ENCODE data around the gene TRAPPC12.

The TRAPPC12 gene

DNA sequence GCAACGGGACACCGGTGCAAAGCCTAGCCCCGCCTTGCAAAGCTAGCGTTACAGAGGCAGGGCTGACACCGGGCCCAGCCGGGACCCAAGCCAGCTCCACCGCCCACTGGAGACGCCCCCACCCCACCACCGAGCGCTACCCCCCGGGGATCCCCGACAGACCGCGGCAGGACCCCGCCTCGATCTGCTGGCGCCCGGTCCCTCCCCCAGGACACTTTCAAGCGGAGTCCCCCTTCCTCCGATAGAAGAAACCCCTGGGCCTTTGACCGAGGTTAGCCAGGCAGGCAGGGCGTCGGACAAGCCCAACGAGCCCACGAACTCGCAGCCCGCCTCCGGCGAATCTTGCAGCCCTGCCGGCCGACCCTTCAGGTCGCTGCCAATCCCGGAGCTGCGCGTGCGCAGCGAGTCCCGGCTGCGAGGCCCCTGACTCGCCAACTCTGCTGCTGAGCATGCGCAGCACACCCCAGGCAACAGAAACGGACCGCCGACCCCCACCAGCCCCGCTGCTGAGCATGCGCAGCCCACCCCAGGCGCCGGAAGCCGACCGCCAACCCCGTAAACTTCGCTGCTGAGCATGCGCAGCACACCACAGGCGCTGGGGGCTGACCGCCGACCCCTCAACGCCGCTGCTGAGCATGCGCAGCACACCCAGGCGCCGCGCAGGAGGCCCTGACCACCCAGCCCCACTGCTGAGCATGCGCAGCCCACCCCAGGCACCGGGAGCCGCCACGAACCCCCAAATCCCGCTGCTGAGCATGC lies 139.2 kb downstream of the TRAPPC12 start:
- Histone ChIP-seq H3K4me2 (ENCODE audit: low read length) (peak overlapping the region; percentile 99), H3K36me3 (ENCODE audit: control insufficient read depth, low read length) (peaks cover 31% of the 10 kb centered on the region), H4K20me1 (ENCODE audit: control insufficient read depth, insufficient read depth, low read depth, low read length) (no peaks in the 10 kb centered on the region), H3F3A (ENCODE audit: control insufficient read depth, insufficient read depth) (0 out of 2 replicates have a peak, but pooled peaks cover 3% of the 10 kb centered on the region), H3K9me3 (ENCODE audit: control insufficient read depth, insufficient read depth, low read length) (peaks cover 4% of the 10 kb centered on the region; the same call in 1 of the 2 replicates), H3K27me3 (ENCODE audit: control insufficient read depth, low read length) (no peaks in the 10 kb centered on the region), H3K4me3 (ENCODE audit: low read length) (peak overlapping the region; percentile 96), H3K9me2 (replicated peaks; ENCODE audit: control insufficient read depth, low read length) (no peaks in the 10 kb centered on the region), H3K27ac (ENCODE audit: low read depth, low read length) (peak overlapping the region; percentile 59), H3K79me2 (ENCODE audit: control insufficient read depth, low read length) (peaks cover 43% of the 10 kb centered on the region), H3K4me1 (ENCODE audit: control insufficient read depth, low read length) (peaks cover 38% of the 10 kb centered on the region)
- TF ChIP-seq EZH2phosphoT487 (IDR thresholded peaks at IDR 0.05; ENCODE audit: borderline replicate concordance, low read length): no peak
- TF ChIP-seq, protein P1, sequence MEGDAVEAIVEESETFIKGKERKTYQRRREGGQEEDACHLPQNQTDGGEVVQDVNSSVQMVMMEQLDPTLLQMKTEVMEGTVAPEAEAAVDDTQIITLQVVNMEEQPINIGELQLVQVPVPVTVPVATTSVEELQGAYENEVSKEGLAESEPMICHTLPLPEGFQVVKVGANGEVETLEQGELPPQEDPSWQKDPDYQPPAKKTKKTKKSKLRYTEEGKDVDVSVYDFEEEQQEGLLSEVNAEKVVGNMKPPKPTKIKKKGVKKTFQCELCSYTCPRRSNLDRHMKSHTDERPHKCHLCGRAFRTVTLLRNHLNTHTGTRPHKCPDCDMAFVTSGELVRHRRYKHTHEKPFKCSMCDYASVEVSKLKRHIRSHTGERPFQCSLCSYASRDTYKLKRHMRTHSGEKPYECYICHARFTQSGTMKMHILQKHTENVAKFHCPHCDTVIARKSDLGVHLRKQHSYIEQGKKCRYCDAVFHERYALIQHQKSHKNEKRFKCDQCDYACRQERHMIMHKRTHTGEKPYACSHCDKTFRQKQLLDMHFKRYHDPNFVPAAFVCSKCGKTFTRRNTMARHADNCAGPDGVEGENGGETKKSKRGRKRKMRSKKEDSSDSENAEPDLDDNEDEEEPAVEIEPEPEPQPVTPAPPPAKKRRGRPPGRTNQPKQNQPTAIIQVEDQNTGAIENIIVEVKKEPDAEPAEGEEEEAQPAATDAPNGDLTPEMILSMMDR (IDR thresholded peaks at IDR 0.05; ENCODE audit: low read depth, low read length, poor library complexity, severe bottlenecking): no peak

DNA sequence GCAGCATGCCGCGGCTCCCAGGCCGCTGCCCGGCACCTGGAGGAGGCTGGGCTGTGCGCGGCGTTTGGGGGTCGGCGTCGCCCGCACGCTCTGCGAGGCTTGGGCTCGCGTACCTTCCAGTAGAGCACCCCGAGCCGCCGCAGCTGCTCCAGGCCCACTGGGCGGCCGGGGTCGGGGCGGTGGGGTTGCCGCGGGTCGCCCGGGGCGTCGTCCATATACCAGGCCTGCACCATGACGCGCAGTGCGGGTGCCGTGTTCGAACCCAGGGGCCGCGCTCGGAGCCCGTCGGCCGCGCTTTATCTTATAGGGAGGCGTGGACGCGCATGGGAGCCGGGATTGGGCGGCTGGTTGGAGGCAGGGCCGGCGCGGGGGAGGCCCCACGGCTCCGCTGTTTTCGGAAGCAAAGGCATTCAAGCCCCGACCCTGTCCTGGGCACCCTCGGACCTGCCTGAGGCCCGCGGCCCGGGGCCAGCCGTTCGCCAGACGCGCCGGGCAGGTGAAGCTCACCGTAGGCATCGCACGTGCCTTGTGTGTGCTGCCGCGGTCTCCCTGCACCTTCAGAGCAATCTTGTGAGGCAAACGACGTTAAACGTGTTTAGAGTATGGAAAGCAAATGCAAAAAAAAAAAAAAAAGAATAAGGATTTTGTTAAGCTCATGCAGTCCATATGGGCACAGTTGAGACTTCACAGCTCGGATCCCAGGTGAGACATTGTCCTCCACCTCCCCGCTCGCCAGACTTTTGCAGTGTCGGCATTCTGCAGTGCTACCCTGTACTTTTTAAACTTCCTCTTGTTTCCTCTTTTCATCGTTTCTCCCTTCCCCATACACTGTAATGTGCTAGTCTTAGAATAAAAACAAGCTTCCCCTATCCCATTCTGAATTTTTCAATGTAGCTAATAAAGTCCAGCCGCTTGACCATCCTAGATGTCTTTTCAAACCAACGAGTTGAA lies 140.0 kb downstream of the TRAPPC12 start, which contains the start of gene ADI1:
ADI1 (minus strand) TSS at position 277 of the 951 bp plus-strand sequence; CDS start at position 233, 44 bp downstream.
- peaks cover 29% of the 10 kb centered on the region for H3K4me1 ChIP-seq (ENCODE audit: control insufficient read depth, low read length)
- peaks cover 23% of the 10 kb centered on the region for H3K36me3 ChIP-seq (ENCODE audit: control insufficient read depth, low read length)
- no peaks in the 10 kb centered on the region for H3K9me2 ChIP-seq (replicated peaks; ENCODE audit: control insufficient read depth, low read length)
- peak within 1 kb of the TSS; percentile 59 for H3K27ac ChIP-seq (ENCODE audit: low read depth, low read length)
- H3K4me2 ChIP-seq (ENCODE audit: low read length): peak within 1 kb of the TSS; percentile 99
- H3K9me3 ChIP-seq (ENCODE audit: control insufficient read depth, insufficient read depth, low read length): peaks cover 4% of the 10 kb centered on the region; the same call in 1 of the 2 replicates
- no peaks in the 10 kb centered on the region for H3K27me3 ChIP-seq (ENCODE audit: control insufficient read depth, low read length)
- TF ChIP-seq, protein P1 (IDR thresholded peaks at IDR 0.05; ENCODE audit: low read depth, low read length, poor library complexity, severe bottlenecking): no peak
- no peak for TF ChIP-seq EZH2phosphoT487 (IDR thresholded peaks at IDR 0.05; ENCODE audit: borderline replicate concordance, low read length)
- H4K20me1 ChIP-seq (ENCODE audit: control insufficient read depth, insufficient read depth, low read depth, low read length): no peaks in the 10 kb centered on the region
- H3F3A ChIP-seq (ENCODE audit: control insufficient read depth, insufficient read depth): 0 out of 2 replicates have a peak, but pooled peaks cover 3% of the 10 kb centered on the region
- H3K79me2 ChIP-seq (ENCODE audit: control insufficient read depth, low read length): peaks cover 43% of the 10 kb centered on the region
- H3K4me3 ChIP-seq (ENCODE audit: low read length): peak within 1 kb of the TSS; percentile 96

DNA sequence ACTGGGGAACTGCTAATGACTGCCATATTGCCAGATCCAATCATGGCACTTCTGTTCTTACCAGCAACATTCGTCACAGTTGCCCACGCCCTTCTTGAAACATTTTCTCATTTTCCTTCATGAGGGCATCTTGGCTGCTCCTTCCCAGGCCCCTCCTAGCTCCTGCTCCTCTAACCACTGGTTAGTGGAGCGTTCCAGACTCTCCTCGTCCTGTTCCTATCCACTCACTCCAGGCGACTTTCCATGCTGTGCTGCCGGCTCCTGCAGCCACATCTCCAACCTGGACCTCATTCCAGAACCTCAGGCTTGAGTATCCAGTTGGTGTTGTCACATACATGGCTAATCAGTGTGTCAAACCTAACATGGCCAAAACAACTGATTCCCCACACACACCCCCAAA lies 141.1 kb downstream of the TRAPPC12 start:
- peak overlapping the region; percentile 78 for H3K4me3 ChIP-seq (ENCODE audit: low read length)

More for the DNA sequence above, 141.1 kb downstream of the TRAPPC12 start:
- Histone ChIP-seq H3K9me2 (replicated peaks; ENCODE audit: control insufficient read depth, low read length) (no peaks in the 10 kb centered on the region), H3K36me3 (ENCODE audit: control insufficient read depth, low read length) (peaks cover 22% of the 10 kb centered on the region), H3K4me1 (ENCODE audit: control insufficient read depth, low read length) (peaks cover 28% of the 10 kb centered on the region), H3K4me2 (ENCODE audit: low read length) (peak overlapping the region; percentile 68), H3K9me3 (ENCODE audit: control insufficient read depth, insufficient read depth, low read length) (peaks cover 4% of the 10 kb centered on the region; the same call in 1 of the 2 replicates), H3K27ac (ENCODE audit: low read depth, low read length) (no peak overlapping the region), H3F3A (ENCODE audit: control insufficient read depth, insufficient read depth) (0 out of 2 replicates have a peak, but pooled peaks cover 3% of the 10 kb centered on the region), H4K20me1 (ENCODE audit: control insufficient read depth, insufficient read depth, low read depth, low read length) (no peaks in the 10 kb centered on the region), H3K27me3 (ENCODE audit: control insufficient read depth, low read length) (no peaks in the 10 kb centered on the region), H3K79me2 (ENCODE audit: control insufficient read depth, low read length) (peaks cover 43% of the 10 kb centered on the region)
- TF ChIP-seq, protein P1 (IDR thresholded peaks at IDR 0.05; ENCODE audit: low read depth, low read length, poor library complexity, severe bottlenecking): no peak
- TF ChIP-seq EZH2phosphoT487 (IDR thresholded peaks at IDR 0.05; ENCODE audit: borderline replicate concordance, low read length): no peak
